ENCODE data around the gene IL18R1. TPM values are rescaled to one million over a fixed set of nuclear protein-coding genes. Genes with fewer than 3 reads are reported as not detected.

Gene IL18R1
- total and polyA plus RNA-seq, 4 donors: 7.5 to 63.5 (median 25.7) TPM

- H3K4me1 ChIP-seq (ENCODE audit: control insufficient read depth in 5 of 5, insufficient read depth in 5 of 5, low read length in 5 of 5): peaks cover 0 to 1% (median 0%) of the 10 kb centered on the region in 5 donors
- no peaks in the 10 kb centered on the region for H3K27me3 ChIP-seq (ENCODE audit: control insufficient read depth in 3 of 3, insufficient read depth in 3 of 3, low read length in 2 of 3)
- TF ChIP-seq CTCF (IDR thresholded peaks at IDR 0.05; ENCODE audit: control extremely low read depth, extremely low read depth): no peak
- no peak overlapping the region for H3K27ac ChIP-seq (ENCODE audit: low read depth in 1 of 2, low read length in 1 of 2)
- H3K4me3 ChIP-seq: no peak overlapping the region
- no peak overlapping the region for H3K9ac ChIP-seq (ENCODE audit: insufficient read depth in 1 of 2, low read length in 2 of 2)
- WGBS, 2 donors: 79 to 95% methylated on average over 1 of the region's 1 CpG
- no peak for ATAC-seq (ENCODE audit: insufficient read depth, low FRiP score)
- H3K9me3 ChIP-seq (ENCODE audit: control insufficient read depth in 4 of 4, insufficient read depth in 3 of 4, low read length in 3 of 4): peaks cover 0 to 10% (median 0%) of the 10 kb centered on the region in 4 donors
- H3K36me3 ChIP-seq (ENCODE audit: control insufficient read depth in 4 of 4, insufficient read depth in 4 of 4, low read length in 4 of 4): no peaks in the 10 kb centered on the region
- DNase-seq: no peak
These were observed 20.5 kb downstream of the IL18R1 start for GRCh38 chr2:102376052-102376591.

- no peak for TF ChIP-seq CTCF (IDR thresholded peaks at IDR 0.05; ENCODE audit: control extremely low read depth, extremely low read depth)
- peaks cover 0 to 8% (median 1%) of the 10 kb centered on the region in 4 donors for H3K36me3 ChIP-seq (ENCODE audit: control insufficient read depth in 4 of 4, insufficient read depth in 4 of 4, low read length in 4 of 4)
These were observed 28.1 kb downstream of the IL18R1 start for GRCh38 chr2:102383722-102384121.

GRCh38 chr2:102385522-102385921 lies 29.9 kb downstream of the IL18R1 start:
- H3K9me3 ChIP-seq (ENCODE audit: control insufficient read depth in 4 of 4, insufficient read depth in 3 of 4, low read length in 3 of 4): peaks cover 0 to 9% (median 0%) of the 10 kb centered on the region in 4 donors
- no peak overlapping the region for H3K9ac ChIP-seq (ENCODE audit: insufficient read depth in 1 of 2, low read length in 2 of 2)
- 69 to 84% methylated on average over 1 of the region's 1 CpG for WGBS, 2 donors
- no peak overlapping the region for H3K4me3 ChIP-seq
- H3K27me3 ChIP-seq (ENCODE audit: control insufficient read depth in 3 of 3, insufficient read depth in 3 of 3, low read length in 2 of 3): no peaks in the 10 kb centered on the region
- ATAC-seq (ENCODE audit: insufficient read depth, low FRiP score) (no peak), DNase-seq (peak; percentile 16 to 56 (median 18))
- H3K36me3 ChIP-seq (ENCODE audit: control insufficient read depth in 4 of 4, insufficient read depth in 4 of 4, low read length in 4 of 4): peaks cover 0 to 8% (median 1%) of the 10 kb centered on the region in 4 donors
- no peak overlapping the region for H3K27ac ChIP-seq (ENCODE audit: low read depth in 1 of 2, low read length in 1 of 2)
- TF ChIP-seq CTCF (IDR thresholded peaks at IDR 0.05; ENCODE audit: control extremely low read depth, extremely low read depth): no peak
- H3K4me1 ChIP-seq (ENCODE audit: control insufficient read depth in 5 of 5, insufficient read depth in 5 of 5, low read length in 5 of 5): peaks cover 0 to under 1% (median 0%) of the 10 kb centered on the region in 5 donors

More at GRCh38 chr2:102383722-102384121, 28.1 kb downstream of the IL18R1 start:
- Histone ChIP-seq H3K27ac (ENCODE audit: low read depth in 1 of 2, low read length in 1 of 2) (no peak overlapping the region), H3K4me3 (no peak overlapping the region), H3K4me1 (ENCODE audit: control insufficient read depth in 5 of 5, insufficient read depth in 5 of 5, low read length in 5 of 5) (peaks cover 0 to 1% (median 0%) of the 10 kb centered on the region in 5 donors), H3K27me3 (ENCODE audit: control insufficient read depth in 3 of 3, insufficient read depth in 3 of 3, low read length in 2 of 3) (no peaks in the 10 kb centered on the region), H3K9me3 (ENCODE audit: control insufficient read depth in 4 of 4, insufficient read depth in 3 of 4, low read length in 3 of 4) (peaks cover 0 to 12% (median 0%) of the 10 kb centered on the region in 4 donors), H3K9ac (ENCODE audit: insufficient read depth in 1 of 2, low read length in 2 of 2) (no peak overlapping the region)
- ATAC-seq (ENCODE audit: insufficient read depth, low FRiP score) (no peak), DNase-seq (no peak)

- peaks cover 0 to 5% (median 0%) of the 10 kb centered on the region in 4 donors for H3K9me3 ChIP-seq (ENCODE audit: control insufficient read depth in 4 of 4, insufficient read depth in 3 of 4, low read length in 3 of 4)
- H3K4me3 ChIP-seq: no peak overlapping the region
- no peaks in the 10 kb centered on the region for H3K4me1 ChIP-seq (ENCODE audit: control insufficient read depth in 5 of 5, insufficient read depth in 5 of 5, low read length in 5 of 5)
- 75 to 85% methylated on average over 3 of the region's 3 CpGs for WGBS, 2 donors
- no peak for TF ChIP-seq CTCF (IDR thresholded peaks at IDR 0.05; ENCODE audit: control extremely low read depth, extremely low read depth)
- no peak overlapping the region for H3K9ac ChIP-seq (ENCODE audit: insufficient read depth in 1 of 2, low read length in 2 of 2)
- no peak overlapping the region for H3K27ac ChIP-seq (ENCODE audit: low read depth in 1 of 2, low read length in 1 of 2)
- ATAC-seq (ENCODE audit: insufficient read depth, low FRiP score) (no peak), DNase-seq (peak in 1 of 3 donors; percentile 5)
- peaks cover 0 to 8% (median 1%) of the 10 kb centered on the region in 4 donors for H3K36me3 ChIP-seq (ENCODE audit: control insufficient read depth in 4 of 4, insufficient read depth in 4 of 4, low read length in 4 of 4)
- no peaks in the 10 kb centered on the region for H3K27me3 ChIP-seq (ENCODE audit: control insufficient read depth in 3 of 3, insufficient read depth in 3 of 3, low read length in 2 of 3)
These were observed 30.4 kb downstream of the IL18R1 start for GRCh38 chr2:102386004-102386403.

Data from lung (tissue), 12 donors.